GM21737 (cell line): ENCODE measurements around the gene DPYSL3.
"Not testable (repeated sequence)": the region's sequence is repeated elsewhere in the genome, so short reads cannot be mapped to it uniquely, and the experiment has no call there.

Experiments used
- ATAC-seq: cut with Tn5 transposase; IDR thresholded peaks from one replicate; pipeline ENCODE4 v1.9.1; 2021; ENCODE audit warnings: mild to moderate bottlenecking, moderate library complexity; ENCODE audit not compliant: unreplicated experiment

The DPYSL3 gene

DNA sequence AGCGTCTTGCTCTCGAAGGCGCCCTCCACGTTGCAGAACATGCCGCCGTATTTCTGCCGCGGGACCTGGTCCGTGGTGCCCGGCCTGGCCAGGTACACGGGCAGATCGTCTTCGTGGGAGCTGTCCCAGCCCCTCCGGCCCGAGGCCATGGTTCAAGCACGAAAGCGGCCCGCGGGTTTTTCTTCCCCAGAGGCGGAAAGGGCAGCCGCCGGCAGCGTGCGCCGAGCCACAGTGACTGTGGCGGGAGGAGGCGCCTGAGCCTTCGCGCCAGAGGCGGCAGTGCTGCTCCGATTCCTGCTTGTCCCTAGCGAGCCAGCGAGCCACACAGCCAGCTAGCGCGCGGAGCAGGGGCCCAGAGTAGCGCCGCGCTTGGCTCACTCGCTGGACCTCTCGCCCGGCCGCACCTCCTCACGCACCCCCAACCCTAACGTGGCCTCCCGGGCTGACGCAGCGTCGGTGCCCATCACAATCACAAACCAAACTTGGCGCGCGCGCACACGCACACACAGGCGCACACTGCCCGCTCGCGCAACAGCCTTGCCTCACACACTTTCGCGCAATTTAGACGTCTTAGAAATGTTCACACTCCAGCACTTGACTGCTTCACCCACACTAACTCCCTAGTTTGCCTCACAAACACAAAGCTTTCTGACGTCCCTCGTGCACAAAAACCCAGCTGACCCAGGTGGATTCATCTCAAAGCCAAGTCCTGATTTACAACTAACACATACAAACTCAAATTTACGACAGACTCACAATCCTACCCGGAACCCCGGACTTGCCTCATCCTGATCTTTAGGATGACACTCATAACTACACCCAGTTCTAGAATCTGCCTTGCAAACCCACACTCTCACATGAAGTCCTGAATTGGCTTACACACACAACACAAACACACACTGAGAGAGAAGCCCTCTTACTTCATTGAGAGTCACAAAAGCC is at the start of gene DPYSL3:
Gene DPYSL3 (minus strand): TSS at position 359 of the 942 bp plus-strand sequence. CDS start 210 bp downstream, at position 149.
- no peak for ATAC-seq

DNA sequence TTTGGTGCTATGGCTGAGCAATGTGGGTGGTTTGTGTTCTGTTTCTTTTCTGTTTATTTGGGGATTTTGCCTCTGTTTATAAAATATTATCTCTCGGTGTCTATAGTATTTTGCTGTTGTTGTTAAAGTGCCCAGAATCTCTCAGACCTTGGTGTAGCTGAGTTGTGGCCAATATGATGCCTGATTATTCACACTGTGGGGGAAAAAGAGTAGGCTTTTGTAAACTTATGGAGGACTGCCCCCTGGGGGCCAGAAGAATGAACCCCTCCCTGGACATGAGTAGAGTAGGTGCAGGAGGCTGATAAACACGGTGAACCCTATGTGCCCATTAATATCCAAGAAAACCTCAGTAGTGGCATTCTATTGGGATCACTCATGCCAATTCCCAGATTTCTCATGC is 49.0 kb upstream of the DPYSL3 start:
- ATAC-seq: no peak

GRCh38 chr5:147557876-147558745 is 48.2 kb upstream of the DPYSL3 start:
- ATAC-seq: no peak

GRCh38 chr5:147555176-147555575 is 45.3 kb upstream of the DPYSL3 start:
- ATAC-seq: no peak

- no peak for ATAC-seq
Observed at GRCh38 chr5:147554261-147554817, 44.5 kb upstream of the DPYSL3 start.

DNA sequence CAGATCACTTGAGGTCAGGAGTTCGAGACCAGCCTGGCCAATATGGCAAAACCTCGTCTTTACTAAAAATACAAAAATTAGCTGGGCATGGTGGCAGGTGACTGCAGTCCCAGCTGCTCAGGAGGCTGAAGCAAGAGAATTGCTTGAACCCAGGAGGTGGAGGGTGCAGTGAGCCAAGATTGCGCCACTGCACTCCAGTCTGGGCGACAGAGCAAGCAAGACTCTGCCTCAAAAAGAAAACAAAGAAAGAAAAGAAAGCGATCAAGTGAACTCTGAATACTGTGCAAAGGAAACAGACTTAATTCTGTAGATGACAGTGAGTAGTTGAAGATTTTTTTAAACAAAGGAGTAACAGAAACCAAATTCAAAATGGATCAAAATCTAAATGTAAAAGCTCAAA is 43.9 kb upstream of the DPYSL3 start:
- not testable (repeated sequence) for ATAC-seq

GRCh38 chr5:147552897-147553296 is 43.0 kb upstream of the DPYSL3 start:
- ATAC-seq: no peak

DNA sequence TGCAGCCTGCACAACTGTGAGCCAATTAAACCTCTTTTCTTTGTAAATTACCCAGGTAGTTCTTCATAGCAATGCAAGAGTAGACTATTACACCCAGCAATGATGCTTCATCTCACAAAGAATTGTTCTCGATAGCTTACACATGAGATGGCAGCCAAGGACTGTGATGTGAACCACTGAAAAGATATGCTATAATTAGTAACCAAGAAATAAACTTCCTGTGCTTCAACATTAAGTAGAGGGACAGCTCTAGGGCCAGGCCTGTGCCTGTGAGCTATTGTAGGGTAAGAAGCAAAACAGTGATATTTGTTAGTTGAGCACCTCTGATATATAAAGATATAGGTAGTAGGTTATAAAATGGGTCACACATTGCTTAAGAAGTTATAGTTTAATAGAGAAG is 41.8 kb upstream of the DPYSL3 start:
- no peak for ATAC-seq

DNA sequence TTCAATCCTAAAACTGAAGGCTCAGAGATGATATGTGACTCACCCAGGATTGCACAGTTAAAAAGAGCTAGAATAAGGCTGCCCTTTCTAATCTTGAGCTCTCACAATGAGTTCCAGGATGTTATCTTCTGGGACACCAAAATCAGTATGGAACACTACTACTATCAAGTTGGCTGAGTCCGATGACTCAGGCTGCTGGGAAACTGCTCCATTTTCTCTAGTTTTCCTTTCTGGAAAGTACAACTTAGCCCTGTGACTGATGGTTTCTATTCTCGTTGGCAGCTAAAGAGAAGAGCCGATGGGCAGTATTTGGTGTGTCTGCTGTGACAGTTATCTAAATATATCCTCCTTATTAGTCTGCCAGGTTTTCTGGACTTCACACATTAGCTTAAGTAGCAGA is 37.9 kb upstream of the DPYSL3 start:
- no peak for ATAC-seq

GRCh38 chr5:147544556-147544955 is 34.7 kb upstream of the DPYSL3 start:
- no peak for ATAC-seq

GRCh38 chr5:147539053-147539452 is 29.2 kb upstream of the DPYSL3 start:
- no peak for ATAC-seq

DNA sequence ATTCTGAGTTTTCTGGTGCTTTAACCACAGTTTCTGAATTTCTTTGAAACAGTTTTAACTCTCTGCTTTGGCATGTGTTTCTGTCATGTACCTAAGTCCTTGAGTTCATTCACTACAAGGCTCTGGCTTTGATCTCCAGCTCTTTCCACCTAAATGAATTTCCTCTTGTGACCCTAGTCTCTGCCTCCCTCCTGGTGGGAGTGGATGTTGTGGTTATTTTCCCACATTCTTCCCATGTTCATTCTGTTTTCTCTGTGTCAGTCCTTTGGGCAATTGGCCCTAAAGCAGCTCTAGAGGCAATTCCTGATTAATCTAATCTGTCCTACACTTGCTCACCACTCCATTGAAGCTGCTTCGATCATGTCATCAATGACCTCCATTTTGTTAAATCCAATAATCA is 28.4 kb upstream of the DPYSL3 start:
- ATAC-seq: no peak

GRCh38 chr5:147534172-147534951 is 24.5 kb upstream of the DPYSL3 start:
- no peak for ATAC-seq

- no peak for ATAC-seq
Observed at GRCh38 chr5:147532156-147532555, 22.3 kb upstream of the DPYSL3 start.

GRCh38 chr5:147530530-147531389 is 20.9 kb upstream of the DPYSL3 start:
- ATAC-seq: no peak

GRCh38 chr5:147523069-147523468 is 13.2 kb upstream of the DPYSL3 start:
- ATAC-seq: no peak

GRCh38 chr5:147522435-147522834 is 12.6 kb upstream of the DPYSL3 start:
- no peak for ATAC-seq

- no peak for ATAC-seq
Observed at GRCh38 chr5:147520450-147520849, 10.6 kb upstream of the DPYSL3 start.

DNA sequence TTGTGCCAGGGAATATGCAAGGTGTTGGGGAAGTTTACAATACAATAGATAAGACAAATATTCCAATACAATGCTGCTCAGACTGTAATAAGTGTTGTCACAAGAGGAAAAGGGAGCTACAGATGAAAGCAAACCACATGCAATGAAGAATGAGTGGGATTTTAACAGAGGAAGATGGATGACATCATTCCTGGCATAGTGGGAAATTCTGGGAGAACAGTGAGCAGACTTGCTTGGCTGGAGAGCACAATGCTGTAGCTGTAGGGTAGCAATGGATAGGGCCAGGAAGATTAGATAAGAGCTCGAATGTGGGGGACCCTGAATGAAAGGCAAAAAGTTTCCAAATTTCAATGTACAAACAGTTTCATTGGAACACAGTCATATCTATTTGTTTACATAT is 9.5 kb upstream of the DPYSL3 start:
- ATAC-seq: no peak

DNA sequence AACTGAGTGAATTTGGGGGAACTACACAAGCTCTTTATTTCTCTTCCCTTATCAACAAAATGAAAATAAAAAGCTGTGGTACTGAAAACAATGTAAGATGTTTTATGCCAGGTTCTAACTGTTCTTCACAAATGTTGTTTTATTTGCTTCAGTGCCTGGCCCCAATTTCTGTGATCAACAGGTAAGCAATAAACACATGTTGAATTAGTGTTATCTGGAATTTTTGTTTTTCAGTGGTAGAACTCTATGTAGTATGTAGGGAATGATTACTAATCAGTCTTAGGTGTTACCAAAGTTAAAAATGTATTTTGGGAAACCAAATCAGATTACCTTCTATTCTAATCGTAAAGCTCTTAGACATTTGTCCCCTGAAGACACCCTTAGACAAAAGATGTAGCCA is 7.5 kb upstream of the DPYSL3 start:
- ATAC-seq: no peak
